GM18861 (cell line): Measurements from ENCODE around the gene ABCD1.
"Not testable (repeated sequence)": the region's sequence is repeated elsewhere in the genome, so short reads cannot be mapped to it uniquely, and the experiment has no call there.

ENCODE experiments used
- ATAC-seq: cut with Tn5 transposase; IDR thresholded peaks from one replicate; pipeline ENCODE4 v1.9.1; 2021; ENCODE audit not compliant: unreplicated experiment

Gene ABCD1

DNA sequence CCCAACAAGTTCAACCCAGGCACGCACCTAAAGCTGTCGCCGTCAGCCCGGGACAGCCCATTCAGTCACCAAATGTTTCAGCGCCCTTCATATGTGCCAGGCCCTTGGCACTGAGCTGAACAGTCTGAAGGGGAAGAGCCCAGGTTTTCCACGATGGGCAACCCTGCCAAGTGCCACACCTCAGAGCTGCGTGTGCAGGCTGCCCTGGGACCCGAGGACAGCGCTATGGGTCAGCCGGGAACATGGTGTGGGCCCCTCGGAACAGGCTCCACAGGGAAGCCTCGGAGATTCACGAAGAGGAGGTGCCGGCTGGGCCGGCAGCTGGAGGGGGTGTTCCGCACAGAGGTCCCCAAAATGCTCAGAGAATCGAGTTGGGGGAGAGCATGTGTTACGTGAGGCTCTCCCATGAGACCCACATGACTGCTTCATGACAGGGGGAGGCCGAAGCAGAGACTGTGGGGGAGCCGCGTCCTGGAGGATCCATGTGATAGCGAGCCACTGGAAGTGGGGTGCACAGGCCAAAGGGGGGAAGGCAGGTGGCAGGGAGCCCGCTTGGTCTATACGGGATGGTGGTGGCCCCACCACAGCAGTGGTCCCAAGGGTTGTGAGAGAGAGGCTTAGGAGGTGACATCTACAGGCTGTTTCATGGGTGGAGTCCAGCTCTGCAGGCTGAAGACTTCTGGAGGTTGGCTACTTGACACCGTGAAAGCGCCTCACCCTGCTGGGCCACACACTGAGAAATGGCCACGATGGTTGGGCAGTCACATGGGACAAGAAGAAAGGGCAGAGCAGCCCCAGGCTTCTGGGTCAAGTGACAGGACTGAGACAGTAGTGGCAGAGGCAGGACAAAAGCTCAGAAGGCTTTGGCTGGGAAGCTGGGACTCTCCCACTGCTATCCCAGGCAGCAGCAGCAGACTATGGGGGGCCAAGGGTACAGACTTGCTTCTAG is 14.7 kb upstream of the ABCD1 start:
- no peak for ATAC-seq

DNA sequence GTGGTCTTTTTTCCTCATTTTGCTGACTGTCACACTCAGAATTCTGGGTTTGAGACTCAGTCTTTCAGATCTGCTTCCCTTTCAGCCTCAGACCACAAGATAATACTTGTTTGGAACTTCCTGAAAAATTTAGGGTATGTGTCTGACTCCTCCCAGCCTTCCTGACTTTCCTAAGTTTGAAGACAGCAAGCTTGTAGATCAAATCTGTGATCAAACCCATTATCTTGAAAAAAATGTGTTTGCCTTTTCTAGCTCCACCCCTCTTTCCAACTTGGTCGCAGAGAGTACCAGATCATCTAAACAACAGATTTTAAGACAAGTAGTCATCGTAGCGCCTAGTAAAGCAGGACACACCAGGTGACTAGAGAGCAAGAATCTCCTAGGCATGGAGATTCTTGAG is 10.4 kb upstream of the ABCD1 start:
- no peak for ATAC-seq

DNA sequence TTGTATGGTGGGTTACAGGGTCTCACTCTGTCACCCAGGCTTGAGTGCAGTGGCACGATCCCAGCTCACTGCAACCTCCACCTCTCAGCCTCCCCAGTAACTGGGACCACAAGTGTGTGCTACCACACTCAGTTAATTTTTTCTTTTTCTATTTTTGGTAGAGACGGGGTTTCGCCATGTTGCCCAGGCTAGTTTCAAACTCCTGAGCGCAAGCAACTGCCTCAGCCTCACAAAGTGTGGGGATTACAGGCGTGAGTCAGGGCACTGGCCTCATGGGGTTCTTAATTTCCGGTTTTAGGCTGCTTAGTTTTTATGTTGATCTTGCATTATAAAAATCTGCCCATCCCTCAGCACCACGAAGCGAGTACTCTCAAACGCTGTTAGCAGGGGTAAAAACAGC is 7.2 kb upstream of the ABCD1 start:
- ATAC-seq = no peak

DNA sequence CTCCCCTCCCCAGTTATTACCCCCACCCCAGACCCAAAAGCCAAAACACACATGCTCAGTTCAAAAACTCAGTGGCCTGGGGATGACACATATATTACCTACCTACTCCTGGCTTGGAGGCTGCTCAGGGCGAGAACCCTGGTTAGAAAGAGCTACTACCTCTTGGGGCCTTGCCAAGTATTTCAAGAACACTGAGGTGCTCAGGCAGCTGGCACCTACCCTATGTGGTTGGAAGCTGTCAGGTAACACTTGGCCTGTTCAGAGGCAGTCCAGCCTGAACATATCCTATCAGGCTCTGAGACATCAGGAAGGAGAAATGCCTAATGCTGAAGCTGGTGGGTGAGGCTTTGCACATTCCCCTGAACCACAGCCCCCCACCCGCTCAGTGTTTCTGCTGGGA is 5.4 kb upstream of the ABCD1 start:
- ATAC-seq = no peak

DNA sequence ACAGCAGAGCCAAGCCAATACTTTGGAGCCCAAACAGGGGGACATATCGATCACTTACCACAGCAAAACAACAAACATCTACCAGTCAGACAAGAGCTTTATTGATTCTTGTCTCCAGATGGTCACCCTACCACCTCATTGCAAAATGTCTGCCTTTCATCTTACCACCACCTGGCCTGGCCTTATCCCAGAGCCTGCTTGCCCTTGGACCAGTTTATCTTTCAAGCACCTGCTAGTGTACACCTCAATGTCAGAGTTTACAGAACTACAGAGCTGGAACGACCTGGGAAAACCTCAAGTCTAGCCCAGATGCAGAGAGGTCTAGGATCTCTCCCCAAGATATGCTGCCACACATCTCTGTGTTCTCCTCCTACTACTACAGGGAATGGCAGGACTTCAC is 5.0 kb upstream of the ABCD1 start:
- ATAC-seq = no peak

DNA sequence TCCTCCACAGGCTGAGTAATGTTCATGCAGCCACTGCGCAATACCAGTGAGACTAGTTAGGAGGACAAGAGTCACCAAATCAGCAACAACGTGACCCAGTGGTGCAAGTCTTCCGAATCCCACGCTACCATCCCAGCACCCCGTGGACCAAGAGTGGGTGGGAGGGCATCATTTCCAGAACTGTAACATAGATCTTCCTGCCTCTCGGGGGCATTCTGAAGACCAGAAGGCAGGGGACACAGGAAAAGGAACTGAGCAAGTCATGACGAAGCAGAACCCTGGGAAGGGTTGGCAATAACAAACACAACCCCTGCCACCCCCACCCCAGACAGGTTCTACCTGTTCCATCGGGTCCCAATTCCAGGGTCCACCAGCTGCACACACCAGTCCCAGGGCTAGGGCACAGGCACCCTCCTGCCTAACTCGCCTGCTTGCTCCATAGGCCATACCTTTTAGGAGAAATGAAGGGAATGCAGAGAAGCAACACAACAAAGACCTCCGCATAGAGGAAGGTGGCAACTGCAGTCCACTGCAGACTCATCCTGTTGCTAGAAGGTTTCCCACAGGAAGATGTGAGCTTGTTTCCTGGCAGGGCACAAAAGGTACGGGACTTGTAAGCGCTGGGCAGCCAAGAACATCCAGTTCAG is 1.8 kb upstream of the ABCD1 start:
- ATAC-seq = no peak

DNA sequence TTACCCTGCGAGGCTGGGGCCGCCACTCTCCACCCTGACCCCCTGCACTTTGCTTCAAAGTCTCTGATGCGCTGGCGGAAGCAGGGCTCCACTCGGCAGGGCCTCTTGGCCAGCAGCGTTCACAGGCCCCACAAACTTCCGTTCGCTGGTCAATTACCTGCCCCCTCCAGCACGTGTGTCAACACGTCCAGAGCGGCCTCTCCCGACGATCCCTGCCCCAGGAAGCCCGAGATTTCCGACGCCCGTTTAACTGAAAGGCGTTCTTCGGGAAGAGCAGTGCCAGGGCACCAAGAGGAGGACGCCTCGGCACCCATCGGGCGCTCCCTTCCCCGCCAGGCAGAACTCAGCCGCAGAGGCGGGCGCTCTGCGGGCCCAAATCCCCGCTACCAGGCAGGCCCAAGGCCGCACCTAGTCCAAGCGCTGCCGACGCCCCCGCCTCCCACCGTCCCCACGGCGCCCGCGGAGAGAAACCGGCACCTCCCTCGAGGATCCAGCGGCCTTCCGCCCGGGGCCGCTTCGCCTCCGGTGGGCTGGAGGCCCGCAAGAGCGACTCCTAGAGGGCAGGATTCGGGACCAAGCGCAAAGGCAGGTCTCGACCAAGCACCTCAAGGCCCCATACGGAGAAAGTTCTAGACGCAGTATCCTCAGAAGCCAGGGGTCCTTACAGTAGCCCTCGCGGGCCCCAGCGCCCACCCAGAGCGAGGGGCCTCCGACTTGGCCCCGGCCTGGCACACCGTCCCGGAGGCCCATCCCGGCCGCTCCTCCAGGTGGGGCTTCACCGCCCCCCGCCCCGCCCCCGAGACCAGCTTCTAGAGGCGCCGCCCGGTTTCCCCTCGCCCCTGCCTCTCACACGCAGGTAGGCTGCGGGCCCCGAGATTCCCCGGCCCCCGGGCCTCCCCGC is 1.1 kb upstream of the ABCD1 start:
- peak; percentile 17 for ATAC-seq

DNA sequence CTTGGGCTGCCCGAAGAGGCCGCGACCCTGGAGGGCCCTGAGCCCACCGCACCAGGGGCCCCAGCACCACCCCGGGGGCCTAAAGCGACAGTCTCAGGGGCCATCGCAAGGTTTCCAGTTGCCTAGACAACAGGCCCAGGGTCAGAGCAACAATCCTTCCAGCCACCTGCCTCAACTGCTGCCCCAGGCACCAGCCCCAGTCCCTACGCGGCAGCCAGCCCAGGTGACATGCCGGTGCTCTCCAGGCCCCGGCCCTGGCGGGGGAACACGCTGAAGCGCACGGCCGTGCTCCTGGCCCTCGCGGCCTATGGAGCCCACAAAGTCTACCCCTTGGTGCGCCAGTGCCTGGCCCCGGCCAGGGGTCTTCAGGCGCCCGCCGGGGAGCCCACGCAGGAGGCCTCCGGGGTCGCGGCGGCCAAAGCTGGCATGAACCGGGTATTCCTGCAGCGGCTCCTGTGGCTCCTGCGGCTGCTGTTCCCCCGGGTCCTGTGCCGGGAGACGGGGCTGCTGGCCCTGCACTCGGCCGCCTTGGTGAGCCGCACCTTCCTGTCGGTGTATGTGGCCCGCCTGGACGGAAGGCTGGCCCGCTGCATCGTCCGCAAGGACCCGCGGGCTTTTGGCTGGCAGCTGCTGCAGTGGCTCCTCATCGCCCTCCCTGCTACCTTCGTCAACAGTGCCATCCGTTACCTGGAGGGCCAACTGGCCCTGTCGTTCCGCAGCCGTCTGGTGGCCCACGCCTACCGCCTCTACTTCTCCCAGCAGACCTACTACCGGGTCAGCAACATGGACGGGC is 579 bp downstream of the ABCD1 start:
- peak; percentile 3 for ATAC-seq

DNA sequence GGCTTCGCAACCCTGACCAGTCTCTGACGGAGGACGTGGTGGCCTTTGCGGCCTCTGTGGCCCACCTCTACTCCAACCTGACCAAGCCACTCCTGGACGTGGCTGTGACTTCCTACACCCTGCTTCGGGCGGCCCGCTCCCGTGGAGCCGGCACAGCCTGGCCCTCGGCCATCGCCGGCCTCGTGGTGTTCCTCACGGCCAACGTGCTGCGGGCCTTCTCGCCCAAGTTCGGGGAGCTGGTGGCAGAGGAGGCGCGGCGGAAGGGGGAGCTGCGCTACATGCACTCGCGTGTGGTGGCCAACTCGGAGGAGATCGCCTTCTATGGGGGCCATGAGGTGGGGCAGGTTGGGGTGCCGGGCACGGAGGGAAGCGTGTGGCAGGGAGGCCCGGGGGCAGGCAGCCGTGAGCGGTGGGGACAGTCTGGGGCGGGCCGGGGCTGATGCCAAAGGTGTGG is 1.2 kb downstream of the ABCD1 start:
- ATAC-seq = no peak

DNA sequence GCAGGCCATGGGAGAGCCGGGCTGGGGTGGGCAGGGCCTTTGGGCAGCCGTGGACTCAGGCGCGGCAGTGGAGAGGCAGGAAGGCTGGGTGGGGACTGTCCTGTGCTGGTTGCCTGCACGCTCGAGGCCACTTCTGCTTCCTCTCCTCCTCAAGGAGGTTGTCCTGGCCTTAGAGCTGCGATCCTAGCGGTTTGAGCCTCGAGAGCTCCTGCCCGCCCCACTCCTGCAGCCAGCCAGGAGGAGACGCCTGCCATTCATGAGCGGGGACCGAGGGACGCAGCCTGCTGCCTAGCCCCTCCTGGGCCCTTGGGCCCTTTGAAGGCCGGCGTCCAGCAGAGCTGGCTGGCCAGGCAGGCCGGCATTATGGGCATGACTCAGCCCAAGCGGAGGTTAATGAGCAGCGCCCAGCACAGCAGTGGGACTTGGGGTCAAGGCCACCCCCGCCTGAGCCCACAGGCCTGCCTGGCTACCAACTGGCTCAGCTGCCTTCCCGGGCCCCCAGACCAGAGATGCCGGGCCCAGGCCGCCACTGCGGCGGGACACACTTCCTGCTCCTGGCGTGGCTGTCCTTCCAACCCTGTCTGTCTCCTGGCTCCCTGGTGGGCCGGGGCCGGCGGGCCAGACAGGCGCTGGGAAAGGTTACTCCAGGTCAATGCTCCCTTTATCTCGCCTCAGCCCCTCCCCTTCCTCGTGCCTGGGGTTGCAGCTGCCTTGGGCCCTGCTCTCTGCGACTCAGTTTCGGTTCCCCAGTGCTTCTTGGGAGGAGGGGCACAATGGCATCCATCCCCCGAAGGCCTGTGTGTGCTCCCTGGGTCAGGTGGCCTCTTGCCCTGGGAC is 1.8 kb downstream of the ABCD1 start:
- ATAC-seq = peak; percentile 36

DNA sequence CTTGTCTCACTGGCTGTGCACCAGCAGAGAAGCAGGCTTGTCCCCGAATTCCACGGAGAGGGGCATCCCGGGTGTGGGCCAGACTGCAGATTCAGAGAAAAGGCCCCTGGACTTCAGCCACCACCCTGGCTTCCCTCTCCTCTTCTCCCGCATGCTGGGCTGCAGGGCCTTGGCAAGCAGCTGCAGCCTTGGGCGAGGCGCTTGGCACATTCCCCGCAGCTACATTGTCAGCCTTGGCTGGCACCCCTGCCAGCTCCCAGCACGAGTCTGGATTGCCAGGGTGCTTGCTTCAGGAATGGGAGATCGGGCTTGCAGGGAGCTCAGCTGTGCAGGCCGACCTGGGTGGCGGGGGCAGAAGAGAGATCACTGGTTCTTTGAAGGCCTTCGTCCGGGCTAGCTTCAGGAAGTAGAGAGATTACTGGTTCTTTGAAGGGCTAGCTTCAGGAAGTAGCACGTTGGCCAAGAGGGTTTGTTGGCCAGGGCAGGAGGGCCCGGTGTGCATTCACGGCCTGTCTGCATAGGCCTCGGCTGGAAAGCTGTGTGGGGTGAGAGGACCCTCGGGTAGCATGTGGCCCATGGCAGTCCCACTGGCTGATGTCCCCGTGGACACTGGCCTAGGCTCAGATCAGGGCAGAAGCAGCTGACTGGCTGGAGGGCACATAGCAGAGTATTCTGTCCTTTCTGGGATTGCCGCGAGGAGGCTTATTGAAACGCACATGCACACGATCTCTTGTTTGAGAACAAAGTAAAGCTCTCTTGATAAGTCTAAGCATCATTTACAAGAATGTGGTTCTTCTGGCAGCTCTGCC is 2.7 kb downstream of the ABCD1 start:
- no peak for ATAC-seq

DNA sequence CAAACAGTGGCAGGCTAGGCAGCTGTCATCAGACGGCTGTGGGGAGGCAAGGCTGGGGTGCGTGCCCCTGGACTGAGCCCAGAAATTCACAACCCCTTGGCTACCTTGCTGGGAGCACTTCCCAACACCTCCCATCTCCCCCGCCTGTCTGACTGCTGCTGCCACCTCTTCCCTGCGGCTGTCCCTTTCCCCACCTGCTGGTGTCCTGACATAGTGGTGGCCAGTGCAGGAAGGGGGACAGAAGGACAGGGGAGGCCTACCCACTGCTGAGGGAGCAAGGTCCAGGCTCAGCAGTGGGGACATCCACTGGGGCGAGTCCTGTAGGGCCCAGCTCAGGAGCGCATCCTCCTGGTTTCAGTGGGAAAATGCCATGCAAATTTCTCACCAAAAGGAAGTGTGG is 3.4 kb downstream of the ABCD1 start:
- no peak for ATAC-seq

DNA sequence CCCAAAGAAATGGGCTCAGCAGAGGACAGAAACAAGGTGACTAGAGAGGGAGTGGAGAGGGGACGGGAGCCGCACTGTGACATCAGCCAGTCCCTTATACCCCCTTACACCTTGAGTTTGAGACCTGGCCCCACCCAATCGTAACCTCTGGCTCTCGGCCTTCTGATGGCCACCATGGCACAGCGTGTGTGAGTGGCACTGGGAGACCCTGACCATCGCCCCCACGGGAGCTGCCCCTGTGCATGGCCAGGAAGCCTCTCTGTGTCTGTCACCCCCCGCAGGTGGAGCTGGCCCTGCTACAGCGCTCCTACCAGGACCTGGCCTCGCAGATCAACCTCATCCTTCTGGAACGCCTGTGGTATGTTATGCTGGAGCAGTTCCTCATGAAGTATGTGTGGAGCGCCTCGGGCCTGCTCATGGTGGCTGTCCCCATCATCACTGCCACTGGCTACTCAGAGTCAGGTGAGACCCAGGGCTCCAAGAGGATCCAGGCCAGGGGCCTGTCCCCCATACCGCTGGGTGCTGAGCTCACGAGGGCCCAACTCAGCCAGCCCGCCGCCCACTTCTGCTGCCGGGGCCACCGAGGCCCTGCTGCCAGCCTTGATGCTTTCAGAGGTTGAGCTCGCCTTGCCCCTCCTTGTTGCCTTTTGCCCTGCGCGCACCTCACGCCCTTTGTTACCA is 4.4 kb downstream of the ABCD1 start:
- no peak for ATAC-seq

DNA sequence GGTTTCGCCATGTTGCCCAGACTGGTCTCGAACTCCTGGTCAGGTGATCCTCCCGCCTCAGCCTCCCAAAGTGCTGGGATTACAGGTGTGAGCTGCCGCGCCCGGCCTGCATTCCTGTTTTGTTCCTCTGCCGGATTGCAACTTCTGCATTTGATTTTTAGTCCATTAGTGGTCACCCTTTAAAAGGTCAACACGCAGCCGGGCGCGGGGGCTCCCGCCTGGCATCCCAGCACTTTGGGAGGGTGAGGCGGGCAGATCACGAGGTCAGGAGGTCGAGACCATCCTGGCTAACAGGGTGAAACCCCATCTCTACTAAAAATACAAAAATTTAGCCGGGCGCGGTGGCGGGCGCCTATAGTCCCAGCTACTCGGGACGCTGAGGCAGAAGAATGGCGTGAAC is 5.5 kb downstream of the ABCD1 start:
- ATAC-seq = not testable (repeated sequence)

DNA sequence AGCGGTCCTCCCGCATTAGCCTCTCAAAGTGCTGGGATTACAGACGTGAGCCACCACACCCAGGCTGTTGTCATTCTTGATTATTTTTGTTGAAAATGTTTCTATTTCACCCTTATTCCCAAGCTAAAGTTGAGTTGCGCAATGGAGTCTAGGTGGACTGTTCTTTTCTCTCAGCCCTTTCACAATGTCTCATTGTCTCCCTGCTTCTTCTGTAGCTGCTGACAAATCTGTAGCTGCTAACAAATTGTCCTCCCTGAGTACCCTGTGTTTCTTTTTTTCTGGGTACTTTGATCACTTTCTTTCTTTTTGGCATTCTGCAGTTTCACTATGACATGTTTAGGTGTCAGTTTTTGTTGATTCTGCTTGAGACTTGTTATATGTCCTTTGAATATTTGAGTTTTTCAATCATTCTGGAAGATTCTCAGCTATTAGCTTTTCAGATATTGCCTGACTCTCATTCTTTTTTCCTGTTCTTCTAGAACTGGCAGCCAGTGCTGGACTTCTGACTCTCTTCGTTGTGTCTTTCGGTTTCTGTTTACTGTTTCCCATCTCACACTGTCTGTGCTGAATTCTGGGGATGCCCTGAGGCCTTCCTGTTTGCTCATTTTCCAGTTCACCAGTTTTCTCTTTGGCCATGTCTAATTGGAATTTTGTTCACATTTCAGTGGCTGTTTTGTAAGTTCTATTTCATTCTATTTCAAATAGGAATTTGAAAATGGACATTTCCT is 6.6 kb downstream of the ABCD1 start:
- no peak for ATAC-seq

DNA sequence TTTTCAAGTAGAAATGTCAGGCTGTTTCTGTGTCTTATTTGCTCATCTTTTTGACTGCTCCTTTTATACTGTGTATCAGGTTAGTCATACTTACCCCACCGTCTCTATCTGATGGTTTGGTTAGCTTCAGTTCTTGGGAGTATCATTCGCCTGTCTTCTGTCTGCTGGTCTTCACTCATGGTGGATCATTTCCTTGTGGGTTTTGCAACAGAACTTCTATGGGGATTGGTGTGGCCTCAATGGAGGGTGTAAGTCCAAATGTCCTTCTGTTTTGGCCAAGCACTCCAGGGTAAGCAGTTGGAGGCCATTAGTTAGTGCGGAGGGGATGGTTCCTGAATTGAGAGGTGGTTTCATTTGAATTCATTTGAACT is 7.2 kb downstream of the ABCD1 start:
- ATAC-seq = no peak

DNA sequence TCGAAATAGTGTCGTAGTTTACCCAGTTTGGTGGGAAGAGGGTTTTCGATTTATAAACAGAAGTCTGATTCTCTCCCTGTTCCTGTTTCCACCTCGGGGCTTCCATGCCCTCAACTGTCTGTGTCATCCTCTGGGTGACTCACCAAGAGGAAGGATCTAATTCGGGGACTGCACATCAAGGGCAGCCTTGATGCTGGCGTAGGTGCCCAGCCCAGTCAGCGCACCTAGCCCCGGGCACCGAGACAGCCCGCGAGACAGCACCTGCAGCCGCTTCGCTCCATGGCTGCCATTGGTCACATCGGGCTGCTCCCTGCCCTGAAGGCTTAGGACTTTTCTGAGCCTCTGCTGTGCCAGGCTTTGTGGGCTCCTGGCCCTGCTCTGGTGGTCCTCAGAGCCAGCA is 7.7 kb downstream of the ABCD1 start:
- ATAC-seq = no peak
